Mucosa of descending colon (tissue), 3 donors: Measurements from ENCODE around the gene BRCA2. TPM values are rescaled to one million over a fixed set of nuclear protein-coding genes. Genes with fewer than 3 reads are reported as not detected.

Experiments
- ATAC-seq: fragments of 200-7000 bp; cut with Tn5 transposase; one replicate; pipeline ENCODE4 v1.9.1; 2020; ENCODE audit warnings: mild to moderate bottlenecking, moderate library complexity
- DNase-seq, 3 donors: peaks; one replicate each; pipeline ENCODE4 v3.0.0-alpha.2; 2020
- H3K36me3 ChIP-seq: fragments of 200-600 bp; one replicate; pipeline ENCODE4 v1.8.0; 2021; ENCODE audit warnings: low read depth, mild to moderate bottlenecking
- H3K4me1 ChIP-seq: fragments of 200-600 bp; one replicate; pipeline ENCODE4 v1.8.0; 2021; ENCODE audit warnings: low read depth, mild to moderate bottlenecking
- H3K4me3 ChIP-seq: fragments of 200-600 bp; one replicate; pipeline ENCODE4 v1.8.0; 2021; ENCODE audit warnings: mild to moderate bottlenecking
- H3K9me3 ChIP-seq: fragments of 200-600 bp; one replicate; pipeline ENCODE4 v1.8.0; 2021; ENCODE audit warnings: mild to moderate bottlenecking
- intact Hi-C, 2 donors: fragments of 100-400 bp; cut with DNase I in 1 of 2; cut with micrococcal nuclease in 1 of 2; formaldehyde crosslinking; loops; one replicate each; pipeline versions ENCODE4 v1.11.0 to v1.11.1; 2022; cut with DNase I, micrococcal nuclease
- total RNA-seq, 3 donors: library from RNA; stranded (reverse); fragmentation: NEBNext Ultra II Directional in 2 of 3; extraction: Animal tissue kit (Norgen Biotek cat#: 25700) in 2 of 3; gene quantifications; one replicate each; pipeline versions ENCODE4 v1.2.1 to v1.2.4, GENCODE V29; 2021 to 2023
- TF ChIP-seq, protein P1 (sequence below): fragments of 200-600 bp; IDR thresholded peaks from one replicate; pipeline ENCODE4 v1.8.0; 2022; ENCODE audit warnings: antibody characterized with exemption, mild to moderate bottlenecking
- donor health status: DM: no; HTN: no; CAD: no; lungs with moderate emphysema.
- donor health status: DM: no; HTN: no; CAD: no.
- donor health status: DM: no; HTN: yes; CAD: no.

Gene BRCA2
- total RNA-seq, 3 donors from 2014 or later, result 1.8 to 4.8 (median 2.5) TPM

DNA sequence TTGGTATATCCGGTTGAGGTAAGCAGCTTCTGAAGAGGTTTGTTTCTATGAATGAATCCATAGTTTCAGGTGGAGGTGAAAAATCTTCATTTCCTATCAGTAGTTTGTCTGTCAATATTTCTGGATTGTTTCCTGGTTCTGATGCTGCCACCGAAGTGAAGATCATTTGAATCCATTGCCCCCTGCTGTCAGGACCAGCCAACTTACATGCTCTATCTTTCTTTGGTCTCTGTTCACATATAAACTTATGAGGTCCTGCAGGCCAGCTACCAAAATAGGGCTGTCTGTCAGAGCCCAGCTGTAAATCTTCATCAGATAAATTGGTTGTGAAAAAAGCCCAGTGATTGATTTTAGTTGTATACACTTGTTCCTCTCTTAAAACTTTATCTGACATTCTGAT, 127.8 kb downstream of the BRCA2 start:
- H3K4me1 ChIP-seq, result no peaks in the 10 kb centered on the region
- intact Hi-C loops, result no loop called here

DNA sequence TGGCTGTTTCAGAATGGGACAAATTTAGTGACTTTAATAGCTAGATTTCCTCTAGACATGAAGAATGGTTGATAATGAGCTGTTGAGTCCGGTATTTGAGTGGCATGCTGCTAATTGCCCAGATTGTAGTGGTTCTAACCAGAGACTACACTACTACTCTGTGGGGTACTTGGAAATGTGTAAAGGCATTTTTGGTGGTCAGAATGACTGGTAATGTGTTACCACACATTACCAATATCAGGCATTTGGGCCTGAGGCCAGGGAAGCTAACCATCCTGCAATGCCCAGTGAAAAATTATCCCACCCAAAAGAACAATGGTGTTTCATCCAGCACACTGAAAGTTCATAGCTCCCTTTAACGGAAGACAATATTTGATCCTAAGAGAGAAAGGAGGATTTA, 130.2 kb downstream of the BRCA2 start:
- TF ChIP-seq, protein P1, sequence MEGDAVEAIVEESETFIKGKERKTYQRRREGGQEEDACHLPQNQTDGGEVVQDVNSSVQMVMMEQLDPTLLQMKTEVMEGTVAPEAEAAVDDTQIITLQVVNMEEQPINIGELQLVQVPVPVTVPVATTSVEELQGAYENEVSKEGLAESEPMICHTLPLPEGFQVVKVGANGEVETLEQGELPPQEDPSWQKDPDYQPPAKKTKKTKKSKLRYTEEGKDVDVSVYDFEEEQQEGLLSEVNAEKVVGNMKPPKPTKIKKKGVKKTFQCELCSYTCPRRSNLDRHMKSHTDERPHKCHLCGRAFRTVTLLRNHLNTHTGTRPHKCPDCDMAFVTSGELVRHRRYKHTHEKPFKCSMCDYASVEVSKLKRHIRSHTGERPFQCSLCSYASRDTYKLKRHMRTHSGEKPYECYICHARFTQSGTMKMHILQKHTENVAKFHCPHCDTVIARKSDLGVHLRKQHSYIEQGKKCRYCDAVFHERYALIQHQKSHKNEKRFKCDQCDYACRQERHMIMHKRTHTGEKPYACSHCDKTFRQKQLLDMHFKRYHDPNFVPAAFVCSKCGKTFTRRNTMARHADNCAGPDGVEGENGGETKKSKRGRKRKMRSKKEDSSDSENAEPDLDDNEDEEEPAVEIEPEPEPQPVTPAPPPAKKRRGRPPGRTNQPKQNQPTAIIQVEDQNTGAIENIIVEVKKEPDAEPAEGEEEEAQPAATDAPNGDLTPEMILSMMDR, result no peak
- DNase-seq, result no peak
- H3K4me1 ChIP-seq, result no peaks in the 10 kb centered on the region
- H3K36me3 ChIP-seq, result no peaks in the 10 kb centered on the region
- intact Hi-C loops, result no loop called here
- H3K4me3 ChIP-seq, result no peak overlapping the region
- no peak for ATAC-seq
- no peaks in the 10 kb centered on the region for H3K9me3 ChIP-seq

More for the DNA sequence above, 127.8 kb downstream of the BRCA2 start:
- H3K9me3 ChIP-seq, result no peaks in the 10 kb centered on the region
- peak in 2 of 3 donors; percentile 34 to 69 for DNase-seq
- H3K4me3 ChIP-seq, result no peak overlapping the region
- TF ChIP-seq, protein P1, result no peak
- ATAC-seq, result peak; percentile 65
- H3K36me3 ChIP-seq, result no peaks in the 10 kb centered on the region

DNA sequence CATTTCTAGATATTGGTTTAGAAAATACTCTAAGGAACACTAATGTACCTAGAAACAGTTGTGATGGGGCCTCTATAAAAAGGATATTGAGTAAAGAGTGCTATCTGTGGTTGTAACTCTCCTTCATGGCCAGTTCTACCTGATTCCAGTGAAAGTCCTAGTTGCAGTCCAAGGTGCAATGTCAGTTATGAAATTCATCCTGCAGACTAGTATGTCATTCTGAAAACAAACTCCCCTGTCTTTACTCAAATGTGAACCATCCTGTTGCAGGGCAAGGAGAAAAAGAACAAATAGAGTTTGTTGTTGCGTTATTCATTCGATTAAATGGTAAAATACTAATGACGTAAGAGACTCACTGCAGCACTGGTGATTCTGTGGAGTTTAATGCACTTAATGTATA, 130.9 kb downstream of the BRCA2 start:
- Histone ChIP-seq H3K4me1 (no peaks in the 10 kb centered on the region), H3K36me3 (no peaks in the 10 kb centered on the region), H3K4me3 (no peak overlapping the region), H3K9me3 (no peaks in the 10 kb centered on the region)
- no peak for ATAC-seq
- TF ChIP-seq, protein P1, result no peak
- intact Hi-C loops, result no loop called here
- DNase-seq, result no peak

DNA sequence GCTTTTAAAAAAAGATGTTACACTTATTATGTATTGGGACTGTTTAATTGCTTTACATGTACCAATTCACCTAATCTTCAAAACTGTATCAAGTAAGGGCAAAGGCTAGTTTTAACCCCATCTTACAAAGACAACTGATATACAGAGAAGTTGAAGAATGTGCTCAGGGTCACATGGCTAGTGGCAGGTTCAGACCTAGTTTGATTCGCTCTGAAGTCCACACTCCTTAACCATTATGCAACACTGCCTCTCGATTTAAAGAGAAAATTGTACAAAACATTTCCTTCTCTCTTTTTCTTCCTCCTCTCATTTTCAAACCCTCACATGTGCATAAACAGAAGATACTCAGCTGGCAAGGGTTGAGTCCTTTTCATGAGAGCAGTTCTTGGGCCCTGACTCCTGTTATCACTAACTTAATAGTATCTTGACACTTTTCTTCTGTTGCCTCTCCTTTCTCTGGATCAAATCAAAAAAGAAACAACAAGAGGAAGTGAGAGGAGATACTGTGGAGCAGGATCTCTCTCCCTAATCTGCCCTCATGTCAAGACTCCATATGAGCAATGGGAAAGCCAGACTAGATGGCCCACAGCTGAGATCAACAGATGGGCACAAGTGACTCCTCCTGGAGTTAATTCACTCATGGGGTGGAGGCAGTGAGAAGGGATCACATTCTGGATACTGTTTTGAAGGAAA, 131.6 kb downstream of the BRCA2 start:
- intact Hi-C loops, result no loop called here
- DNase-seq (no peak), ATAC-seq (no peak)
- Histone ChIP-seq H3K4me3 (no peak overlapping the region), H3K4me1 (no peaks in the 10 kb centered on the region), H3K9me3 (no peaks in the 10 kb centered on the region), H3K36me3 (no peaks in the 10 kb centered on the region)
- TF ChIP-seq, protein P1, result no peak

DNA sequence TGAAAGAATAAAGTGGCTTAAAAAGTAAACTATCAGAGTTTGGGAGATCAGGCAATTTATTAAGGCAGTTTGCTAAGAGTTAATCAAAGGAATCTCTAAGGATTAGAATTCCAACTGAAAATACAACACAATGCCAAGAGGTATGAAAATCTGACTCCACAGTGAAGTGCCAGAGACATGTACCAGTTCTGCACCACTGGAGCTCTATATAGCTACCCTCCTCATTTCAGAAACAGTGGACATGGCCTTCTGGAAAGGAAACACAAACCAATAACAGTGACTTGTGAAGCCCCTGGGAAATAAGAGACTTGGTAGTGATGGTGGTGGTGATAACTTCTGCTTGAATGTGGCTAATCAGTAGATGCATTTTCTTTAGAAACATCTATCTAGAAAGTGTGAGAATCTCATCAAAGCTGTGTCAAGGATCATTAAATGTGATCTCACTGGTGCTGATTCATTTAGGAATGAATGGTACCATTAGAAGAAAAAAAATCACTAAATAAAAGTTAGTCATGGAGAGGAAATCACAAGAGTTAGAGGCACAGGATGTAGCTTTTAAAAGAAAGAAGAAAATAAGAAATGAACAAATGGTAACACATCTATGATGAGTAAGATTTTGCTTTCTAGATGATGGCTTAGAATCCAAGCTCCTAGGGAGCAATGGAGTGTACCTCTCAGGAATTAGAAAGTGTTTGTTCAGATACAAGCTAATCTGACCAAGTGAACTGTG, 132.8 kb downstream of the BRCA2 start:
- no peak for DNase-seq
- TF ChIP-seq, protein P1, result no peak
- H3K4me3 ChIP-seq, result no peak overlapping the region
- no peak for ATAC-seq
- no peaks in the 10 kb centered on the region for H3K36me3 ChIP-seq
- H3K4me1 ChIP-seq, result no peaks in the 10 kb centered on the region
- H3K9me3 ChIP-seq, result no peaks in the 10 kb centered on the region
- intact Hi-C loops, result no loop called here
